Neutrophil (primary cell): Measurements from ENCODE around the gene GVQW3.

Experiments used
- H3K27ac ChIP-seq: fragments of 200-600 bp; sonication (generic); 2 replicates; pipeline ENCODE4 v1.5.1; 2016; ENCODE audit warnings: mild to moderate bottlenecking, moderate library complexity
- H3K27me3 ChIP-seq: fragments of 200-600 bp; sonication (generic); 2 replicates; pipeline ENCODE4 v1.6.0; 2016; ENCODE audit warnings: mild to moderate bottlenecking
- H3K36me3 ChIP-seq: fragments of 200-600 bp; sonication (generic); 2 replicates; pipeline ENCODE4 v1.5.1; 2017
- H3K4me1 ChIP-seq, 2 experiments: fragments of 200-600 bp in 1 of 2; sonication (generic) in 1 of 2; 1 replicate in 1 of 2; 2 replicates in 1 of 2; pipeline versions ENCODE4 v1.5.1 to v1.6.1; 2013 to 2016; ENCODE audit warnings: low read depth in 1 of 2, low read length in 1 of 2, mild to moderate bottlenecking in 1 of 2, moderate library complexity in 1 of 2; ENCODE audit not compliant: control insufficient read depth in 1 of 2, insufficient read depth in 1 of 2
- H3K4me3 ChIP-seq, 2 experiments: fragments of 200-600 bp in 1 of 2; sonication (generic) in 1 of 2; 1 replicate in 1 of 2; 2 replicates in 1 of 2; pipeline ENCODE4 v1.5.1; 2013 to 2016; ENCODE audit warnings: low read depth in 1 of 2, low read length in 1 of 2, mild to moderate bottlenecking in 1 of 2, moderate library complexity in 1 of 2
- H3K9me3 ChIP-seq: fragments of 200-600 bp; sonication (generic); 2 replicates; pipeline ENCODE4 v1.5.1; 2016
- TF ChIP-seq, protein P1 (sequence below): fragments of 200-600 bp; sonication (generic); IDR thresholded peaks from 2 replicates; pipeline ENCODE4 v1.5.1; 2016; ENCODE audit warnings: antibody characterized with exemption

The GVQW3 gene

DNA sequence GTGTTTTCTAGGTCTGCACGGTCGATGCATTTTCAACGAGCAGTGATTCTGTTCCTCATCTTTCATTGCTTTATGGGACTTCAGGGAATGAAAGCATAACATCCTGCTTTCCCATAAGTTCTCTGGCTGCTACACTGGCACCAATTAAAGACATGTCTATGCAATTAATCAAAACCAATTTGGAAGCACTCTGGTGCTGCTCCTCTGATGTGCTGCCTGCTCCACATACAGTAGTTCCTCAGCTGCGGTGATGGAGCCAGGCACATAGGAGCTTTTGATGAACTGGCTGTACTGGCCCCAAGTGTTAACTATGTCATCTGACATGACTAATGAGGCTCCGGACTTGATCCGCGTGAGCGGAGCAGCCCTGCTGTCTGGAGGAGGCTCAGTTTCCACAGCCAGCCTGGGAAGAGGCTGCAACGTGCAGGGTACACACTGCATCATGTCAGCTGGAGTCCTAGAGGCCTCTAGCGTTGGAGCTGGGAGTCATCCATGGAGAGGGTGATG lies 29.8 kb downstream of the GVQW3 start:
- H3K4me1 ChIP-seq, result no peaks in the 10 kb centered on the region
- no peak overlapping the region for H3K4me3 ChIP-seq
- no peaks in the 10 kb centered on the region for H3K36me3 ChIP-seq
- TF ChIP-seq, protein P1, sequence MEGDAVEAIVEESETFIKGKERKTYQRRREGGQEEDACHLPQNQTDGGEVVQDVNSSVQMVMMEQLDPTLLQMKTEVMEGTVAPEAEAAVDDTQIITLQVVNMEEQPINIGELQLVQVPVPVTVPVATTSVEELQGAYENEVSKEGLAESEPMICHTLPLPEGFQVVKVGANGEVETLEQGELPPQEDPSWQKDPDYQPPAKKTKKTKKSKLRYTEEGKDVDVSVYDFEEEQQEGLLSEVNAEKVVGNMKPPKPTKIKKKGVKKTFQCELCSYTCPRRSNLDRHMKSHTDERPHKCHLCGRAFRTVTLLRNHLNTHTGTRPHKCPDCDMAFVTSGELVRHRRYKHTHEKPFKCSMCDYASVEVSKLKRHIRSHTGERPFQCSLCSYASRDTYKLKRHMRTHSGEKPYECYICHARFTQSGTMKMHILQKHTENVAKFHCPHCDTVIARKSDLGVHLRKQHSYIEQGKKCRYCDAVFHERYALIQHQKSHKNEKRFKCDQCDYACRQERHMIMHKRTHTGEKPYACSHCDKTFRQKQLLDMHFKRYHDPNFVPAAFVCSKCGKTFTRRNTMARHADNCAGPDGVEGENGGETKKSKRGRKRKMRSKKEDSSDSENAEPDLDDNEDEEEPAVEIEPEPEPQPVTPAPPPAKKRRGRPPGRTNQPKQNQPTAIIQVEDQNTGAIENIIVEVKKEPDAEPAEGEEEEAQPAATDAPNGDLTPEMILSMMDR, result no peak
- H3K9me3 ChIP-seq, result no peaks in the 10 kb centered on the region
- H3K27me3 ChIP-seq, result peaks cover 4% of the 10 kb centered on the region
- H3K27ac ChIP-seq, result no peak overlapping the region

DNA sequence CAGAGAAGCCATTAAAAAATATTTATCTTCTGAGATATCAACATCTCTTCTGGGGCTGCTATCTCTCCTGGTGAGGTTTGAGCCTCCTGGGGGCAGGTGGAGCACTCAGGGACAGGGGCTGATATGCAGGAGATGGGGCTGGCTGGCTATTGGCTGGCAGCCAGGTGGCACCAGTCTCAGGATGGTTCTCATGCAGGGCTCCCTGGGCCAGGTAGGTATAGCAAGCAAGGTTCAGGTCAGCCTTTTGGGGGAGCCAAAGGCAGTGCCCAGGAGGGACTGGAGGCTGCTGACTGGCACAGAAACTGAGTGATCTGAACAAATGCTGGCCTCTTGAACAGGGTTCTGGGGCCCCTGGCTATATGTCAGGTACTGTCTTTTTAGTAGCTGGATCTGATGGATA lies 34.0 kb downstream of the GVQW3 start:
- no peaks in the 10 kb centered on the region for H3K9me3 ChIP-seq
- peaks cover 4% of the 10 kb centered on the region for H3K27me3 ChIP-seq
- H3K4me3 ChIP-seq, result no peak overlapping the region
- H3K4me1 ChIP-seq, result no peaks in the 10 kb centered on the region
- no peaks in the 10 kb centered on the region for H3K36me3 ChIP-seq
- no peak overlapping the region for H3K27ac ChIP-seq
- TF ChIP-seq, protein P1, result no peak

DNA sequence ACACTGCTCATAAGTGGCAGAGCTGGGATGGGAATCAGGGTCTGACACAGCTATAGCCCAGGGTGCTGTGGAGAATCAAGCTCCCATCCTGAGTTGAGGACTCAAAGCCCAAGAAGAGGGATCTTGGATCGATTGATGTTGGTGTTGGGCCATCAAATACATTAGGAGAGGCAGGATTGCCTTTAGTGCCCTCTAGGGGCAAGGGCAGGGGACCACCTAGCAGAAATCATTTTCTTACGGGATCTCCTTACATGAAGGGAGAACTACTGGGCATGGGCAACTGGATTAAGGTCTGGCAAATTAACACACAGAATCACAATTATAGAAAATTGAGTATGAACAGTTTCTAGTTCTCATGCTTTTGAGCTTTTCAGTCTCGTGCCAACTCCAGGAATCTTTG lies 38.8 kb downstream of the GVQW3 start:
- no peaks in the 10 kb centered on the region for H3K9me3 ChIP-seq
- H3K36me3 ChIP-seq, result no peaks in the 10 kb centered on the region
- TF ChIP-seq, protein P1, result no peak
- no peaks in the 10 kb centered on the region for H3K4me1 ChIP-seq
- H3K4me3 ChIP-seq, result no peak overlapping the region
- peaks cover 2% of the 10 kb centered on the region for H3K27me3 ChIP-seq
- no peak overlapping the region for H3K27ac ChIP-seq

DNA sequence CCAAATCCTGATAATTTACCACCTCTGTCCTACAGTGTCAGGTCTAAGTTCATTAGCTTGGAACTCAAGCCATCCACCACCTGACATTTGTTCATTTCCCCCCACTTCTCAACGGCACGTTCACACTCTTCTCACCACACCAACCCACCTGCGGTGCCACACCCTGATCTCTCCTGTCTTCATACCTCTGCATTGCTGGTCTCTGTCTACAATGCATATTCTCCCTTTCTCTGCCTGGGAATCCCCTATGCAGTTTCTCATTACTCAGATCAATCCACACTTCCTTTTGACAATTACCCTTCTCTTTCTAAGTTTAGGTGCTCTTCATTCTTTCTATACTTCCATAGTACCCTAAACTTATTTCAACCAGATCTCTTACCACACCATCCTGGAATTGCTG lies 43.3 kb downstream of the GVQW3 start:
- TF ChIP-seq, protein P1, result no peak
- Histone ChIP-seq H3K36me3 (no peaks in the 10 kb centered on the region), H3K4me3 (no peak overlapping the region), H3K4me1 (no peaks in the 10 kb centered on the region), H3K27ac (no peak overlapping the region), H3K9me3 (no peaks in the 10 kb centered on the region), H3K27me3 (peaks cover 7% of the 10 kb centered on the region)

DNA sequence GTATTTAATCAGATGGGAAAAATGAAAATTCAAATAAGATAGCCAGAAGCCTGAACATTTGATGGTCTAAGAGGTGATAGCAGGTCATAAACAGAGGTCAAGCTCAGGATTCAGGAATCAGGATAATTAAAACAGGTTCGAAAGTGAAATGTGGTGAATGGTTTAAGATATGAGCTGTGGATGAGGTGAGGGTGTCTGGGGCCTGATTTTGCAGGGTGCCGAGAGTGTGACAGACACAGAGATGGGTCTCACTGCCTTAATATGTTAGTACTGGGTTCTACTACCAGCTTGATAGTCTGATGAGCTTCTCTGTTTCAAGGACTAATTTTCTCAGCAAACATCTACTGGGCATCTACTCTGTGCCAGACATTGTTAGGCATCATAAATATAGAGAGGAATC lies 43.8 kb downstream of the GVQW3 start:
- H3K4me3 ChIP-seq, result no peak overlapping the region
- TF ChIP-seq, protein P1, result no peak
- H3K27me3 ChIP-seq, result peaks cover 7% of the 10 kb centered on the region
- H3K36me3 ChIP-seq, result no peaks in the 10 kb centered on the region
- H3K4me1 ChIP-seq, result no peaks in the 10 kb centered on the region
- no peak overlapping the region for H3K27ac ChIP-seq
- no peaks in the 10 kb centered on the region for H3K9me3 ChIP-seq

DNA sequence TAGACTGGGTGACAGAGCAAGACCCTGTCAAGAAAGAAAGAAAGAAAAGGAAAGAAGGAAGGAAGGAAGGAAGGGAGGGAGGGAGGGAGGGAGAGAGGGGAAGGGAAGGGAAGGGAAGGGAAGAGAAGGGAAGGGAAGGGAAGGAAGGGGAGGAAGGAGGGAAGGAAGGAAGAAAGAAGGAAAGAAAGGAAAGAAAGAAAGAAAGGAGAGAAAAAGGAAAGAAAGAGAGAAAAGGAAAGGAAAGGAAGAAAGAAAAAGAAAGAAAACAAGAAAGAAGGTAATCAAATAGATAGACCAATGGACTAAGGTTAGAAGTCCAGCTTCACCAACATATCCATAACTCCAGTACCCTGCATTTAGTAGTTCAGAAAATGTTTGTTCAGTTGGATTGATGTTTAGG lies 45.5 kb downstream of the GVQW3 start:
- Histone ChIP-seq H3K9me3 (no peaks in the 10 kb centered on the region), H3K4me3 (no peak overlapping the region), H3K4me1 (no peaks in the 10 kb centered on the region), H3K27ac (no peak overlapping the region), H3K36me3 (no peaks in the 10 kb centered on the region), H3K27me3 (peaks cover 7% of the 10 kb centered on the region)
- TF ChIP-seq, protein P1, result no peak
